ENCODE measurements around the gene CALML5.
"Not testable (repeated sequence)": the region's sequence is repeated elsewhere in the genome, so short reads cannot be mapped to it uniquely, and the experiment has no call there.

The CALML5 gene

GRCh38 chr10:5481121-5481520 lies 18.2 kb downstream of the CALML5 start:
- no peak for DNase-seq (ENCODE audit: low spot score)

GRCh38 chr10:5480162-5480941 lies 19.0 kb downstream of the CALML5 start:
- DNase-seq (ENCODE audit: low spot score): no peak

GRCh38 chr10:5479481-5480161 lies 19.7 kb downstream of the CALML5 start:
- no peak for DNase-seq (ENCODE audit: low spot score)

- no peak for DNase-seq (ENCODE audit: low spot score)
Measured at GRCh38 chr10:5478694-5479305, 20.6 kb downstream of the CALML5 start.

- no peak for DNase-seq (ENCODE audit: low spot score)
Measured at GRCh38 chr10:5477948-5478693, 21.2 kb downstream of the CALML5 start.

- no peak for DNase-seq (ENCODE audit: low spot score)
Measured at GRCh38 chr10:5476918-5477525, 22.3 kb downstream of the CALML5 start.

GRCh38 chr10:5475974-5476807 lies 23.2 kb downstream of the CALML5 start:
- not testable (repeated sequence) for DNase-seq (ENCODE audit: low spot score)

GRCh38 chr10:5475088-5475487 lies 24.3 kb downstream of the CALML5 start:
- not testable (repeated sequence) for DNase-seq (ENCODE audit: low spot score)

GRCh38 chr10:5474642-5475041 lies 24.7 kb downstream of the CALML5 start:
- not testable (repeated sequence) for DNase-seq (ENCODE audit: low spot score)

GRCh38 chr10:5470062-5470751 lies 29.2 kb downstream of the CALML5 start:
- no peak for DNase-seq (ENCODE audit: low spot score)

- DNase-seq (ENCODE audit: low spot score): no peak
Measured at GRCh38 chr10:5469353-5470061, 29.9 kb downstream of the CALML5 start.

- no peak for DNase-seq (ENCODE audit: low spot score)
Measured at GRCh38 chr10:5468262-5469106, 30.9 kb downstream of the CALML5 start.

- no peak for DNase-seq (ENCODE audit: low spot score)
Measured at GRCh38 chr10:5467634-5468255, 31.6 kb downstream of the CALML5 start.

- DNase-seq (ENCODE audit: low spot score): no peak
Measured at GRCh38 chr10:5467207-5467535, 32.2 kb downstream of the CALML5 start.

- no peak for DNase-seq (ENCODE audit: low spot score)
Measured at GRCh38 chr10:5466451-5467206, 32.7 kb downstream of the CALML5 start.

- DNase-seq (ENCODE audit: low spot score): no peak
Measured at GRCh38 chr10:5465976-5466450, 33.4 kb downstream of the CALML5 start.

- no peak for DNase-seq (ENCODE audit: low spot score)
Measured at GRCh38 chr10:5464546-5464945, 34.8 kb downstream of the CALML5 start.
